HEK293 (cell line): ENCODE measurements around the gene CD3D.

Experiments used
- BCL11A ChIP-seq: fragments of 450-650 bp; formaldehyde crosslinking; IDR thresholded peaks from 2 replicates; pipeline ENCODE4 v1.5.1; 2016; ENCODE audit warnings: low read depth, missing biosample characterization, missing genetic modification characterization
- CTCF ChIP-seq: fragments of 450-650 bp; formaldehyde crosslinking; IDR thresholded peaks from 2 replicates; pipeline ENCODE4 v1.5.1; 2016; ENCODE audit warnings: missing biosample characterization, missing genetic modification characterization
- IKZF3 ChIP-seq: fragments of 450-650 bp; IDR thresholded peaks from 2 replicates; pipeline ENCODE4 v1.5.0; 2018; ENCODE audit warnings: missing biosample characterization, mild to moderate bottlenecking, missing genetic modification characterization, moderate library complexity
- YY1 ChIP-seq: fragments of 450-650 bp; formaldehyde crosslinking; IDR thresholded peaks from 2 replicates; pipeline ENCODE4 v1.5.1; 2018; ENCODE audit warnings: missing biosample characterization, missing genetic modification characterization
- ZBTB7A ChIP-seq: fragments of 450-650 bp; formaldehyde crosslinking; IDR thresholded peaks from 2 replicates; pipeline ENCODE4 v1.5.1; 2016; ENCODE audit warnings: low read depth, missing biosample characterization, missing genetic modification characterization
- ZEB2 ChIP-seq: fragments of 450-650 bp; formaldehyde crosslinking; IDR thresholded peaks from 2 replicates; pipeline ENCODE4 v1.5.1; 2016; ENCODE audit warnings: missing biosample characterization, missing genetic modification characterization
- ZIC2 ChIP-seq: fragments of 450-650 bp; formaldehyde crosslinking; IDR thresholded peaks from 2 replicates; pipeline ENCODE4 v1.5.1; 2016; ENCODE audit warnings: missing biosample characterization, missing genetic modification characterization
- ZNF513 ChIP-seq: fragments of 450-650 bp; IDR thresholded peaks from 2 replicates; pipeline ENCODE4 v1.5.1; 2018; ENCODE audit warnings: missing biosample characterization, missing genetic modification characterization
- ZNF549 ChIP-seq: fragments of 450-650 bp; IDR thresholded peaks from 2 replicates; pipeline ENCODE4 v1.5.1; 2018; ENCODE audit warnings: missing biosample characterization, missing genetic modification characterization, mild to moderate bottlenecking, inconsistent platforms, moderate library complexity

DNA sequence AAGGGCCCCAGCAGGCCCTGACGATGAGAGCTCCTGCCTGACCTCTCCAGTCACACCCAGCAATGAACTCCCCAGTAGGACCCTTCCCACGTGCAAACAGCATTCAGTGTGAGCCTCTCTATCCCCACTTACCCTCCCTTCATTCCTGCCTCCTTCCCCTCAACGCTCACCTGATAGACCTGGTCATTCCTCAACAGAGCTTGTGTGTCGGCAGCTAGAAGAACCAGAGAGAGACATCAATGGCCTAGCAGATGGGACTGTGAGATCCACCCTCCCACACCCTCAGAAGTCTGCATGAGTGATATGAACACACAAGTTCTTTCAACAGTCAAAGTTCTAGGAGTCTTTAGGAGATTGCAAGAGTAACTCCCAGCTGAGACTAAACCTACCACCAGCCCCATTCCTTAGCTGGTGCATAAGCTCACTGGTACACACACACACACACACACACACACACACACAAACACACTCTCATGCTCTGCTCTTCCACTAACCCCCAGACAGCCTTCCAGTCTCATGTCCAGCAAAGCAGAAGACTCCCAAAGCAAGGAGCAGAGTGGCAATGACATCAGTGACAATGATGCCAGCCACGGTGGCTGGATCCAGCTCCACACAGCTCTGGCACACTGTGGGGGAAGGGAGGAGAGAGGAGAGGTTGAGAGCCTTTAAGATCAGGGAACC is 3.1 kb downstream of the CD3D start:
- TF ChIP-seq ZBTB7A (no peak), ZEB2 (tag by site-specific recombination) (no peak), CTCF (tag by site-specific recombination) (no peak), YY1 (tag by site-specific recombination) (no peak), ZNF549 (tag by site-specific recombination) (no peak), IKZF3 (tag by site-specific recombination) (no peak), BCL11A (tag by site-specific recombination) (no peak), ZNF513 (tag by site-specific recombination) (no peak), ZIC2 (tag by site-specific recombination) (no peak)
